H1 (cell line): ENCODE data around the gene STAT5A.

Experiments
- ATF2 ChIP-seq: IDR thresholded peaks from 2 replicates; pipeline ENCODE4 v1.6.1; 2012; ENCODE audit warnings: low read length, inconsistent platforms
- CTCF ChIP-seq, 3 experiments: IDR thresholded peaks; 1 replicate in 2 of 3; 2 replicates in 1 of 3; pipeline versions ENCODE4 v1.5.1 to v1.6.1; 2011; ENCODE audit warnings: low read length in 3 of 3, mild to moderate bottlenecking in 3 of 3, inconsistent platforms in 2 of 3, low read depth in 1 of 3, moderate library complexity in 1 of 3; ENCODE audit not compliant: insufficient read depth in 1 of 3; ENCODE audit errors: control extremely low read depth in 1 of 3
- EZH2 ChIP-seq: fragments of 200-600 bp; sonication (generic); IDR thresholded peaks from 2 replicates; pipeline ENCODE4 v1.7.1; 2012; ENCODE audit warnings: low read depth, mild to moderate bottlenecking, moderate library complexity, low read length, inconsistent platforms; ENCODE audit not compliant: severe bottlenecking
- GABPA ChIP-seq: IDR thresholded peaks from 2 replicates; pipeline ENCODE4 v1.6.1; 2011; ENCODE audit warnings: mild to moderate bottlenecking, low read length, moderate library complexity, borderline replicate concordance; ENCODE audit not compliant: insufficient read depth
- JUN ChIP-seq: IDR thresholded peaks from 2 replicates; pipeline ENCODE4 v1.6.1; 2011; ENCODE audit warnings: low read depth, mild to moderate bottlenecking, improper control_type of control experiment, low read length
- JUND ChIP-seq: IDR thresholded peaks from 2 replicates; pipeline ENCODE4 v1.6.1; 2011; ENCODE audit warnings: mild to moderate bottlenecking, improper control_type of control experiment, low read length
- RFX5 ChIP-seq: IDR thresholded peaks from 2 replicates; pipeline ENCODE4 v1.6.1; 2011; ENCODE audit warnings: low read depth, low read length, improper control_type of control experiment, borderline replicate concordance
- TAF1 ChIP-seq: IDR thresholded peaks from 2 replicates; pipeline ENCODE4 v1.6.1; 2011; ENCODE audit warnings: mild to moderate bottlenecking, low read depth, low read length
- USF2 ChIP-seq: IDR thresholded peaks from 2 replicates; pipeline ENCODE4 v1.6.1; 2011; ENCODE audit warnings: low read length, improper control_type of control experiment

DNA sequence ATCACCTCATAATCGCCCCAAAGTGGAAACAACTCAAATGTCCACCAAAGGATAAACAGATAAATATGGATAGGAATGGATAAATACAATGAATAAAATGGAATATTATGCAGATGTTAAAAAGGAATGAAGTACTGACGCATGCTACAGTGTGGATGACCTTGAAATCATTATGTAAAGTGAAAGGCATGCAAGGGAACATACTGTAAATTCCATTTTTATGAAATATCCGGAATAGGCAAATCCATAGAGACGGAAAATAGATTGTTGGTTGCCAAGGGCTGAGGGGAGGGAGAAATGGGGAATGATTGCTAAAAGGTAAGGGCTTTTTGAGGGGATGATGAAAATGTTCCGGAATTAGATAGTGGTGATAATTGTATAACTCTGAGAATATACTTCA, 48.1 kb upstream of the STAT5A start:
- no peak for TF ChIP-seq JUND
- TF ChIP-seq EZH2 = no peak
- no peak for TF ChIP-seq CTCF (IDR thresholded peaks at IDR 0.05; ENCODE audit: control extremely low read depth in 1 of 3, insufficient read depth in 1 of 3, low read depth in 1 of 3, low read length in 3 of 3)
- no peak for TF ChIP-seq RFX5
- no peak for TF ChIP-seq TAF1
- TF ChIP-seq USF2 = no peak
- TF ChIP-seq ATF2 = no peak
- no peak for TF ChIP-seq GABPA
- no peak for TF ChIP-seq JUN
